OCI-LY3 (cell line): Measurements from ENCODE around the gene TFAP2A.

Experiments used
- H2AFZ ChIP-seq: fragments of 200-600, 300-600 bp; shearing (Covaris generic); 2 replicates; pipeline ENCODE4 v1.6.0; 2014; ENCODE audit warnings: antibody characterized with exemption, low read depth, low read length
- H3K27ac ChIP-seq: fragments of 200-600, 300-600 bp; sonication (generic); 2 replicates; pipeline ENCODE4 v1.5.1; 2014; ENCODE audit warnings: mild to moderate bottlenecking, low read length, moderate library complexity, mixed read lengths
- H3K27me3 ChIP-seq: fragments of 200-600, 300-600 bp; sonication (generic); 2 replicates; pipeline ENCODE4 v1.6.1; 2014; ENCODE audit warnings: low read depth, low read length, mixed read lengths
- H3K36me3 ChIP-seq: fragments of 200-600, 300-600 bp; sonication (generic); replicated peaks from 2 replicates; pipeline ENCODE3; 2014; ENCODE audit warnings: low read depth, low read length, mixed read lengths
- H3K4me1 ChIP-seq: fragments of 300-600, 200-600 bp; sonication (generic); 2 replicates; pipeline ENCODE4 v1.6.1; 2014; ENCODE audit warnings: low read length, mixed read lengths
- H3K4me2 ChIP-seq: fragments of 200-600, 300-600 bp; sonication (generic); 2 replicates; pipeline ENCODE4 v1.6.1; 2014; ENCODE audit warnings: low read length, mixed read lengths
- H3K4me3 ChIP-seq: fragments of 300-600, 200-600 bp; sonication (generic); 2 replicates; pipeline ENCODE4 v1.5.1; 2014; ENCODE audit warnings: antibody characterized with exemption, mild to moderate bottlenecking, low read length, moderate library complexity
- H3K79me2 ChIP-seq: fragments of 300-600, 200-600 bp; shearing (Covaris generic); 2 replicates; pipeline ENCODE4 v1.6.1; 2014; ENCODE audit warnings: mild to moderate bottlenecking, low read length, mixed read lengths
- H3K9ac ChIP-seq: fragments of 300-600, 200-600 bp; shearing (Covaris generic); 2 replicates; pipeline ENCODE4 v1.6.0; 2014; ENCODE audit warnings: mild to moderate bottlenecking, low read length, moderate library complexity
- H3K9me3 ChIP-seq: fragments of 200-600, 300-600 bp; shearing (Covaris generic); 2 replicates; pipeline ENCODE4 v1.6.1; 2014; ENCODE audit warnings: low read length, mixed read lengths; ENCODE audit not compliant: insufficient read depth
- H4K20me1 ChIP-seq: fragments of 200-600, 300-600 bp; sonication (generic); 2 replicates; pipeline ENCODE4 v1.6.1; 2016; ENCODE audit warnings: low read length, mixed read lengths; ENCODE audit not compliant: insufficient read depth
- EZH2phosphoT487 ChIP-seq: fragments of 200-600 bp; shearing (Covaris generic); IDR thresholded peaks from 2 replicates; pipeline ENCODE4 v1.6.1; 2018; ENCODE audit warnings: antibody characterized with exemption, mixed run types, low read depth
- TF ChIP-seq, protein P1 (sequence below): fragments of 200-600, 300-600 bp; sonication (generic); IDR thresholded peaks from 2 replicates; pipeline ENCODE4 v1.5.1; 2014; ENCODE audit warnings: antibody characterized with exemption, low read length, low read depth

The TFAP2A gene

DNA sequence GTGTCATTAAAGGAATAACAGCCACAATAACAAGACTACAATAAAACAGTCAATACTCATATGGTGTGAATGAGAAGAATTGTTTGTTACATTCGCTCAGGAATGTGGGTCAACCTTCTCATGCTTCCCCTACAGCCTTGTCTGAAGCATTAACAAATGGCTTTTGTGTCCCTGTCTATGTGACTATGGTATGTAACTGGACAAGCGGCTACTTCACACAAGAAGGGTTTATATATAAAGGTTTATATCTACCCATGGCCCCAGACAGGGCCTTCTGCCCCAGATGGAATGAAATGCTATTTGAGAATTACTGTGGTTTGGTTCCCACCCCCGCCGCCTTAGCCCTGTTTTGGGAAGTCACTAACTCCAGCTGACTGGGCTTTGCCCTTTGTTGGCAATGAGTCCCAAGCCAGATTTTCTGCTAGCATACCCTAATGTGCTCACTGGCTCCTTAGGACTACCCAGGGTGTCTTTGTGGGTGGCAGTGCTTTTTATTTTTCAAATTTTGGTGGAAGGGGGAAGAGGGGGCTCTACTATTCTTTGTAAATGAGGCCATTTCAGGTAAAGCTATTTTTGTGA, 39.4 kb downstream of the TFAP2A start:
- H3K27me3 ChIP-seq = no peaks in the 10 kb centered on the region
- no peaks in the 10 kb centered on the region for H3K4me1 ChIP-seq
- no peak for TF ChIP-seq EZH2phosphoT487
- TF ChIP-seq, protein P1, sequence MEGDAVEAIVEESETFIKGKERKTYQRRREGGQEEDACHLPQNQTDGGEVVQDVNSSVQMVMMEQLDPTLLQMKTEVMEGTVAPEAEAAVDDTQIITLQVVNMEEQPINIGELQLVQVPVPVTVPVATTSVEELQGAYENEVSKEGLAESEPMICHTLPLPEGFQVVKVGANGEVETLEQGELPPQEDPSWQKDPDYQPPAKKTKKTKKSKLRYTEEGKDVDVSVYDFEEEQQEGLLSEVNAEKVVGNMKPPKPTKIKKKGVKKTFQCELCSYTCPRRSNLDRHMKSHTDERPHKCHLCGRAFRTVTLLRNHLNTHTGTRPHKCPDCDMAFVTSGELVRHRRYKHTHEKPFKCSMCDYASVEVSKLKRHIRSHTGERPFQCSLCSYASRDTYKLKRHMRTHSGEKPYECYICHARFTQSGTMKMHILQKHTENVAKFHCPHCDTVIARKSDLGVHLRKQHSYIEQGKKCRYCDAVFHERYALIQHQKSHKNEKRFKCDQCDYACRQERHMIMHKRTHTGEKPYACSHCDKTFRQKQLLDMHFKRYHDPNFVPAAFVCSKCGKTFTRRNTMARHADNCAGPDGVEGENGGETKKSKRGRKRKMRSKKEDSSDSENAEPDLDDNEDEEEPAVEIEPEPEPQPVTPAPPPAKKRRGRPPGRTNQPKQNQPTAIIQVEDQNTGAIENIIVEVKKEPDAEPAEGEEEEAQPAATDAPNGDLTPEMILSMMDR = no peak
- no peaks in the 10 kb centered on the region for H3K9me3 ChIP-seq
- H3K27ac ChIP-seq = no peak overlapping the region
- no peak overlapping the region for H3K4me3 ChIP-seq
- H3K4me2 ChIP-seq = no peak overlapping the region
- H3K9ac ChIP-seq = no peak overlapping the region
- no peak overlapping the region for H2AFZ ChIP-seq
- H3K79me2 ChIP-seq = no peaks in the 10 kb centered on the region
- no peaks in the 10 kb centered on the region for H3K36me3 ChIP-seq
- H4K20me1 ChIP-seq = no peaks in the 10 kb centered on the region

- Histone ChIP-seq H4K20me1 (no peaks in the 10 kb centered on the region), H3K27me3 (no peaks in the 10 kb centered on the region), H3K9me3 (no peaks in the 10 kb centered on the region), H3K27ac (no peak overlapping the region), H3K4me3 (no peak overlapping the region), H3K4me1 (no peaks in the 10 kb centered on the region), H3K36me3 (no peaks in the 10 kb centered on the region), H2AFZ (no peak overlapping the region), H3K4me2 (no peak overlapping the region), H3K79me2 (no peaks in the 10 kb centered on the region), H3K9ac (no peak overlapping the region)
- TF ChIP-seq, protein P1 = no peak
- no peak for TF ChIP-seq EZH2phosphoT487
Observed at GRCh38 chr6:10373642-10374359, 41.1 kb downstream of the TFAP2A start.

GRCh38 chr6:10369896-10370295, 45.0 kb downstream of the TFAP2A start:
- no peak overlapping the region for H3K27ac ChIP-seq
- no peaks in the 10 kb centered on the region for H3K79me2 ChIP-seq
- H3K36me3 ChIP-seq = no peaks in the 10 kb centered on the region
- TF ChIP-seq EZH2phosphoT487 = no peak
- TF ChIP-seq, protein P1 = no peak
- H3K4me2 ChIP-seq = no peak overlapping the region
- no peaks in the 10 kb centered on the region for H3K9me3 ChIP-seq
- H2AFZ ChIP-seq = no peak overlapping the region
- no peak overlapping the region for H3K4me3 ChIP-seq
- no peak overlapping the region for H3K9ac ChIP-seq
- H4K20me1 ChIP-seq = no peaks in the 10 kb centered on the region
- no peaks in the 10 kb centered on the region for H3K4me1 ChIP-seq
- no peaks in the 10 kb centered on the region for H3K27me3 ChIP-seq

DNA sequence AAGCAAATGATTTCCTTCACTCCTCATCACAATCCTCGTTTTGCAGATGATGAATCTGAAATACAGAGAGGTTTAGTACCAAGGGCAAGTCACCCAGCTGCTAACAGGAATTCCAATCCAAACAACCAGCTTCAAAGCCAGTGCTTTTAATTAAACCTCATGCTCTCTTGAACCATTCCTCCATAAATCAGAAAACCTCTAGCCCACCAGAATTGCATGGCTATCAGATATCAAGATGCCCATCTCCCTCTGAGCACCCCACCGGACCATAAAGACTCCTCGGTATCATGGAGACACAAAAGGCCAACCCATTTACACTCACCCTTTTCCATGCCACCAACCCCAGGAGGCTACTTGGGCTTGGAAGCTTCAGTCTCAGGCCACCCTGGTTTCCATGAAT, 46.0 kb downstream of the TFAP2A start:
- H3K4me3 ChIP-seq = no peak overlapping the region
- no peaks in the 10 kb centered on the region for H3K36me3 ChIP-seq
- H3K4me2 ChIP-seq = no peak overlapping the region
- no peaks in the 10 kb centered on the region for H3K4me1 ChIP-seq
- no peaks in the 10 kb centered on the region for H3K9me3 ChIP-seq
- no peak overlapping the region for H2AFZ ChIP-seq
- TF ChIP-seq, protein P1 = no peak
- no peak for TF ChIP-seq EZH2phosphoT487
- no peak overlapping the region for H3K9ac ChIP-seq
- no peak overlapping the region for H3K27ac ChIP-seq
- H3K27me3 ChIP-seq = no peaks in the 10 kb centered on the region
- H4K20me1 ChIP-seq = no peaks in the 10 kb centered on the region
- no peaks in the 10 kb centered on the region for H3K79me2 ChIP-seq
